MCF 10A (cell line): ENCODE results near the gene STX19. TPM values are rescaled to one million over a fixed set of nuclear protein-coding genes. Genes with fewer than 3 reads are reported as not detected.

ENCODE experiments used
- Bru-seq: library from RNA; stranded (reverse); fragments of 400-500 nt; gene quantifications from one replicate; lab custom pipeline; 2021; lab: Mats Ljungman, UMichigan
- BruChase-seq, 2 experiments: library from RNA; stranded (reverse); fragments of 400-500 nt; gene quantifications; one replicate each; lab custom pipeline; 2021; lab: Mats Ljungman, UMichigan
- BruUV-seq: library from RNA; stranded (reverse); fragments of 400-500 nt; replicated peaks from 2 replicates; lab custom pipeline; 2021; lab: Mats Ljungman, UMichigan
- CTCF ChIA-PET: fragments of 300-600 bp; sonication (Branson Sonifier 250); formaldehyde crosslinking; extraction: SDS; loops from one replicate; lab custom pipeline; 2021; ENCODE audit warnings: antibody characterized with exemption, inconsistent platforms; lab: Yijun Ruan, JAX
- POLR2A ChIA-PET: fragments of 300-600, 350-650 bp; sonication (Branson Sonifier 250); formaldehyde crosslinking; extraction: SDS; loops from one replicate; lab custom pipeline; 2020; ENCODE audit warnings: antibody characterized with exemption, inconsistent platforms; lab: Yijun Ruan, JAX
- DNase-seq: peaks from one replicate; pipeline ENCODE4 v3.0.0-alpha.2; 2018; ENCODE audit not compliant: unreplicated experiment
- H3K27ac Mint-ChIP-seq: one replicate; pipeline ENCODE4 v1.8.0; 2022; ENCODE audit warnings: mild to moderate bottlenecking, low read depth, mixed read lengths; ENCODE audit not compliant: unreplicated experiment
- H3K27me3 Mint-ChIP-seq: one replicate; pipeline ENCODE4 v1.8.0; 2022; ENCODE audit warnings: mixed read lengths; ENCODE audit not compliant: insufficient read depth, unreplicated experiment
- H3K36me3 Mint-ChIP-seq: one replicate; pipeline ENCODE4 v1.8.0; 2022; ENCODE audit warnings: mild to moderate bottlenecking, moderate library complexity, mixed read lengths; ENCODE audit not compliant: insufficient read depth, unreplicated experiment
- H3K4me1 Mint-ChIP-seq: one replicate; pipeline ENCODE4 v1.8.0; 2022; ENCODE audit warnings: mixed read lengths; ENCODE audit not compliant: insufficient read depth, unreplicated experiment
- H3K4me3 Mint-ChIP-seq: one replicate; pipeline ENCODE4 v1.8.0; 2022; ENCODE audit warnings: mild to moderate bottlenecking, moderate library complexity, mixed read lengths; ENCODE audit not compliant: unreplicated experiment
- H3K9me3 Mint-ChIP-seq: one replicate; pipeline ENCODE4 v1.8.0; 2022; ENCODE audit warnings: mixed read lengths; ENCODE audit not compliant: unreplicated experiment
- CTCF ChIP-seq: fragments of 200-600 bp; IDR thresholded peaks from one replicate; pipeline ENCODE4 v1.8.0; 2022; ENCODE audit warnings: antibody characterized with exemption, mild to moderate bottlenecking; ENCODE audit not compliant: unreplicated experiment
- intact Hi-C: fragments of 100-400 bp; cut with micrococcal nuclease; formaldehyde crosslinking; loops from 2 replicates; pipeline ENCODE4 v1.14.1; 2022
- long read RNA-seq: library from polyadenylated mRNA; stranded (forward); transcript quantifications from one replicate; pipeline ENCODE4 v2.0.0, GENCODE V29; 2022
- total RNA-seq: library from RNA; stranded (reverse); gene quantifications from 2 replicates; pipeline ENCODE4 v1.2.3, GENCODE V29; 2022

STX19 gene
- total RNA-seq (0.27 TPM in 1 of 2 replicates, not detected in the other), Bru-seq, nascent RNA (percentile 27 among the genes with signal in this experiment), BruChase-seq, experiment 1, labeled RNA remaining after a 6-hour chase (percentile 32 among the genes with signal in this experiment), BruChase-seq, experiment 2, labeled RNA remaining after a 2-hour chase (percentile 25 among the genes with signal in this experiment)
- long read RNA-seq: 0 reads

- DNase-seq: no peak
- Mint-ChIP-seq H3K4me1 (peaks cover 9% of the 10 kb centered on the region), H3K9me3 (no peaks in the 10 kb centered on the region), H3K27ac (peak within 1 kb of the TSS; percentile 35), H3K27me3 (no peaks in the 10 kb centered on the region), H3K4me3 (peak within 1 kb of the TSS; percentile 52), H3K36me3 (no peaks in the 10 kb centered on the region)
- no TSS peak for BruUV-seq
- ChIA-PET POLR2A (interaction anchor here (1.0 kb wide), 2 partner anchors 34 to 37 kb away, joined by 3 to 5 read pairs; partner anchors contain the start of genes DHFR2 and NSUN3), CTCF (interaction anchor here (1.0 to 1.3 kb wide), 2 partner anchors 9 to 10 kb away, joined by 3 to 4 read pairs; no protein-coding TSS in a partner anchor)
- intact Hi-C loops: no loop called here
- no peak for TF ChIP-seq CTCF
These were observed at the start of gene STX19 for GRCh38 chr3:94028093-94028837. STX19 (minus strand) TSS chr3:94028597; CDS start chr3:94015269, 13,328 bp downstream.

GRCh38 chr3:94076055-94076454, 47.7 kb upstream of the STX19 start:
- intact Hi-C loops: no loop called here
- Mint-ChIP-seq H3K27me3 (no peaks in the 10 kb centered on the region), H3K9me3 (peaks cover 8% of the 10 kb centered on the region), H3K4me3 (no peak overlapping the region), H3K36me3 (peaks cover 23% of the 10 kb centered on the region), H3K4me1 (peaks cover 7% of the 10 kb centered on the region), H3K27ac (no peak overlapping the region)
- no peak for TF ChIP-seq CTCF
- ChIA-PET CTCF (no interaction called here), POLR2A (no interaction called here)
- peak; percentile 2 for DNase-seq
- BruUV-seq: no TSS peak

- no peak for DNase-seq
- Mint-ChIP-seq H3K4me3 (no peak overlapping the region), H3K27me3 (no peaks in the 10 kb centered on the region), H3K9me3 (peaks cover 17% of the 10 kb centered on the region), H3K4me1 (peaks cover 5% of the 10 kb centered on the region), H3K36me3 (peaks cover 24% of the 10 kb centered on the region), H3K27ac (no peak overlapping the region)
- ChIA-PET POLR2A (interaction anchor here (0.8 to 1.0 kb wide), 2 partner anchors 9 to 15 kb away, joined by 4 read pairs; partner anchors contain the start of genes DHFR2 and NSUN3), CTCF (interaction anchor here (0.7 to 1.5 kb wide), 3 partner anchors 35 to 85 kb away, joined by 3 to 13 read pairs (median 3); no protein-coding TSS in a partner anchor)
- intact Hi-C loops: no loop called here
- no peak for TF ChIP-seq CTCF
- BruUV-seq: no TSS peak
These were observed 43.4 kb upstream of the STX19 start for GRCh38 chr3:94071713-94072284.
